ENCODE results near the gene CNTFR. TPM values are rescaled to one million over a fixed set of nuclear protein-coding genes. Genes with fewer than 3 reads are reported as not detected.

Gene CNTFR
- total and polyA plus RNA-seq, 4 donors, result 0.75 to 3.3 (median 2.0) TPM

- H3K4me3 ChIP-seq (ENCODE audit: low read depth in 1 of 3, low read length in 3 of 3), result no peak overlapping the region
- no peak overlapping the region for H3K9ac ChIP-seq (ENCODE audit: low read depth in 1 of 2, low read length in 2 of 2)
- no peak for DNase-seq (ENCODE audit: low spot score)
- peaks cover 3 to 16% (median 13%) of the 10 kb centered on the region in 4 donors for H3K4me1 ChIP-seq (ENCODE audit: control insufficient read depth in 4 of 4, insufficient read depth in 4 of 4, low read length in 3 of 4)
- TF ChIP-seq SP1 (IDR thresholded peaks at IDR 0.05) (no peak), RAD21 (IDR thresholded peaks at IDR 0.05) (no peak), TAF1 (conservative IDR thresholded peaks at IDR 0.05) (no peak), HNF4A (conservative IDR thresholded peaks at IDR 0.05) (no peak)
- no peaks in the 10 kb centered on the region for H3K36me3 ChIP-seq (ENCODE audit: control insufficient read depth in 4 of 4, insufficient read depth in 3 of 4, low read depth in 1 of 4, low read length in 3 of 4)
- no peaks in the 10 kb centered on the region for H3K9me3 ChIP-seq (ENCODE audit: control insufficient read depth in 4 of 4, low read length in 3 of 4)
- no peaks in the 10 kb centered on the region for H3K27me3 ChIP-seq (ENCODE audit: control insufficient read depth in 4 of 4, insufficient read depth in 4 of 4, low read length in 3 of 4)
- no peak overlapping the region for H3K27ac ChIP-seq (ENCODE audit: low read depth in 1 of 2, low read length in 2 of 2)
- 69% methylated on average over 12 of the region's 12 CpGs for WGBS
Observed at GRCh38 chr9:34571481-34571810, 18.1 kb downstream of the CNTFR start.

GRCh38 chr9:34570809-34571480 lies 18.6 kb downstream of the CNTFR start:
- Histone ChIP-seq H3K9me3 (ENCODE audit: control insufficient read depth in 4 of 4, low read length in 3 of 4) (no peaks in the 10 kb centered on the region), H3K27me3 (ENCODE audit: control insufficient read depth in 4 of 4, insufficient read depth in 4 of 4, low read length in 3 of 4) (no peaks in the 10 kb centered on the region), H3K27ac (ENCODE audit: low read depth in 1 of 2, low read length in 2 of 2) (no peak overlapping the region), H3K9ac (ENCODE audit: low read depth in 1 of 2, low read length in 2 of 2) (no peak overlapping the region), H3K4me1 (ENCODE audit: control insufficient read depth in 4 of 4, insufficient read depth in 4 of 4, low read length in 3 of 4) (peaks cover 3 to 16% (median 13%) of the 10 kb centered on the region in 4 donors), H3K4me3 (ENCODE audit: low read depth in 1 of 3, low read length in 3 of 3) (no peak overlapping the region), H3K36me3 (ENCODE audit: control insufficient read depth in 4 of 4, insufficient read depth in 3 of 4, low read depth in 1 of 4, low read length in 3 of 4) (no peaks in the 10 kb centered on the region)
- TF ChIP-seq HNF4G (IDR thresholded peaks at IDR 0.05) (no peak), ZBTB33 (IDR thresholded peaks at IDR 0.05) (no peak), SP1 (IDR thresholded peaks at IDR 0.05) (no peak), RAD21 (IDR thresholded peaks at IDR 0.05) (no peak), NR2F2 (IDR thresholded peaks at IDR 0.05) (no peak), FOXA2 (IDR thresholded peaks at IDR 0.05) (no peak), FOXA1 (IDR thresholded peaks at IDR 0.05) (no peak), ATF3 (IDR thresholded peaks at IDR 0.05) (no peak), RXRA (IDR thresholded peaks at IDR 0.05) (no peak), CTCF (IDR thresholded peaks at IDR 0.05; ENCODE audit: low read depth, low read length, missing input control) (no peak), YY1 (IDR thresholded peaks at IDR 0.05) (no peak), HNF4A (conservative IDR thresholded peaks at IDR 0.05) (no peak), GABPA (IDR thresholded peaks at IDR 0.05 in 1 of 2, conservative IDR thresholded peaks at IDR 0.05 in 1 of 2) (no peak), JUND (IDR thresholded peaks at IDR 0.05) (no peak)
- WGBS, result 85% methylated on average over 7 of the region's 7 CpGs
- no peak for DNase-seq (ENCODE audit: low spot score)

- H3K9ac ChIP-seq (ENCODE audit: low read depth in 1 of 2, low read length in 2 of 2), result no peak overlapping the region
- H3K36me3 ChIP-seq (ENCODE audit: control insufficient read depth in 4 of 4, insufficient read depth in 3 of 4, low read depth in 1 of 4, low read length in 3 of 4), result no peaks in the 10 kb centered on the region
- no peak for DNase-seq (ENCODE audit: low spot score)
- H3K27me3 ChIP-seq (ENCODE audit: control insufficient read depth in 4 of 4, insufficient read depth in 4 of 4, low read length in 3 of 4), result no peaks in the 10 kb centered on the region
- no peak overlapping the region for H3K4me3 ChIP-seq (ENCODE audit: low read depth in 1 of 3, low read length in 3 of 3)
- peaks cover 3 to 16% (median 13%) of the 10 kb centered on the region in 4 donors for H3K4me1 ChIP-seq (ENCODE audit: control insufficient read depth in 4 of 4, insufficient read depth in 4 of 4, low read length in 3 of 4)
- no peak overlapping the region for H3K27ac ChIP-seq (ENCODE audit: low read depth in 1 of 2, low read length in 2 of 2)
- H3K9me3 ChIP-seq (ENCODE audit: control insufficient read depth in 4 of 4, low read length in 3 of 4), result no peaks in the 10 kb centered on the region
- TF ChIP-seq NR2F2 (IDR thresholded peaks at IDR 0.05), result peak; percentile 18
- no peak for TF ChIP-seq TAF1 (conservative IDR thresholded peaks at IDR 0.05)
- WGBS, result 81% methylated on average over 11 of the region's 11 CpGs
Observed at GRCh38 chr9:34570376-34570775, 19.1 kb downstream of the CNTFR start.

Measured in liver (tissue), 9 donors.